HepG2 (cell line): Measurements from ENCODE around the gene API5. TPM values are rescaled to one million over a fixed set of nuclear protein-coding genes. Genes with fewer than 3 reads are reported as not detected.

Source experiments
- EZH2 ChIP-seq: conservative IDR thresholded peaks from 2 replicates; pipeline ENCODE4 v1.6.1; 2012; ENCODE audit warnings: mild to moderate bottlenecking, low read depth, low read length, moderate library complexity
- HHEX ChIP-seq: IDR thresholded peaks from 2 replicates; pipeline ENCODE4 v1.6.1; 2016; ENCODE audit warnings: control low read depth
- KDM6A ChIP-seq: IDR thresholded peaks from 2 replicates; pipeline ENCODE4 v1.6.1; 2016; ENCODE audit warnings: low read depth
- KLF12 ChIP-seq: sonication (generic); formaldehyde crosslinking; IDR thresholded peaks from 2 replicates; pipeline ENCODE4 v1.4.0; 2020; ENCODE audit warnings: missing genetic modification reagents, borderline replicate concordance
- NFIC ChIP-seq: IDR thresholded peaks from 2 replicates; pipeline ENCODE4 v1.6.1; 2012; ENCODE audit warnings: mild to moderate bottlenecking, low read length, inconsistent platforms
- ONECUT2 ChIP-seq: sonication (generic); formaldehyde crosslinking; IDR thresholded peaks from 2 replicates; pipeline ENCODE4 v1.4.0; 2020; ENCODE audit warnings: missing genetic modification reagents
- REXO4 ChIP-seq: sonication (generic); formaldehyde crosslinking; IDR thresholded peaks from 2 replicates; pipeline ENCODE4 v1.8.0; 2022; ENCODE audit warnings: missing genetic modification reagents, mild to moderate bottlenecking, borderline replicate concordance
- SATB2 ChIP-seq: sonication (generic); formaldehyde crosslinking; IDR thresholded peaks from 2 replicates; pipeline ENCODE4 v1.5.0; 2020; ENCODE audit warnings: missing genetic modification reagents
- ZFY ChIP-seq: sonication (generic); formaldehyde crosslinking; IDR thresholded peaks from 2 replicates; pipeline ENCODE4 v1.4.0; 2020; ENCODE audit warnings: missing genetic modification reagents
- ZNF256 ChIP-seq: sonication (generic); formaldehyde crosslinking; conservative IDR thresholded peaks from 2 replicates; pipeline ENCODE4 v1.4.0; 2020; ENCODE audit warnings: missing genetic modification reagents
- ZNF33A ChIP-seq: sonication (generic); formaldehyde crosslinking; IDR thresholded peaks from 2 replicates; pipeline ENCODE4 v1.5.1; 2020; ENCODE audit warnings: missing genetic modification reagents, mild to moderate bottlenecking, moderate library complexity, borderline replicate concordance
- ZNF546 ChIP-seq: sonication (generic); formaldehyde crosslinking; conservative IDR thresholded peaks from 2 replicates; pipeline ENCODE4 v1.8.1; 2023; ENCODE audit warnings: mild to moderate bottlenecking, missing genetic modification reagents
- ZNF670 ChIP-seq: sonication (generic); formaldehyde crosslinking; IDR thresholded peaks from 2 replicates; pipeline ENCODE4 v1.8.0; 2022; ENCODE audit warnings: mild to moderate bottlenecking, missing genetic modification reagents, borderline replicate concordance
- polyA plus RNA-seq, 8 experiments: library from polyadenylated mRNA; depleted of rRNA in 3 of 8; stranded (reverse) in 7 of 8; unstranded in 1 of 8; fragments of >200 nt; fragmentation: Illumina TruSeq in 4 of 8; extraction: Trizol in 4 of 8; gene quantifications; 2 replicates each; pipeline versions ENCODE4 v1.2.1 to v1.2.3, GENCODE V29; 2011 to 2016; ENCODE audit warnings: low read depth in 4 of 8, missing spikeins in 1 of 8, mixed read lengths in 1 of 8; ENCODE audit not compliant: insufficient read depth in 1 of 8
- total RNA-seq, 5 experiments: library from RNA; depleted of rRNA; stranded (reverse); fragments of >200 nt; fragmentation: Illumina TruSeq; extraction: Trizol; gene quantifications; 2 replicates each; pipeline ENCODE4 v1.2.3, GENCODE V29; 2016; ENCODE audit warnings: low read depth in 1 of 5
- TF ChIP-seq, protein P1 (sequence below): sonication (generic); formaldehyde crosslinking; IDR thresholded peaks from 2 replicates; pipeline ENCODE4 v1.5.0; 2020; ENCODE audit warnings: mild to moderate bottlenecking, missing genetic modification reagents
- TF ChIP-seq, protein P2 (sequence below): IDR thresholded peaks from 2 replicates; pipeline ENCODE4 v1.4.0; 2020; ENCODE audit warnings: mild to moderate bottlenecking, missing genetic modification reagents
- TF ChIP-seq, protein P3 (sequence below): sonication (generic); formaldehyde crosslinking; IDR thresholded peaks from 2 replicates; pipeline ENCODE4 v1.8.1; 2022; ENCODE audit warnings: mild to moderate bottlenecking, missing genetic modification reagents
- TF ChIP-seq, protein P4 (sequence below): sonication (generic); formaldehyde crosslinking; IDR thresholded peaks from 2 replicates; pipeline ENCODE4 v1.4.0; 2020; ENCODE audit warnings: missing genetic modification reagents, borderline replicate concordance

The API5 gene
- total and polyA plus RNA-seq, 2 of the 13 experiments (the other 11 are each of a cell fraction or from before 2014, with no cell fraction given), result 21.6 to 59.0 TPM

DNA sequence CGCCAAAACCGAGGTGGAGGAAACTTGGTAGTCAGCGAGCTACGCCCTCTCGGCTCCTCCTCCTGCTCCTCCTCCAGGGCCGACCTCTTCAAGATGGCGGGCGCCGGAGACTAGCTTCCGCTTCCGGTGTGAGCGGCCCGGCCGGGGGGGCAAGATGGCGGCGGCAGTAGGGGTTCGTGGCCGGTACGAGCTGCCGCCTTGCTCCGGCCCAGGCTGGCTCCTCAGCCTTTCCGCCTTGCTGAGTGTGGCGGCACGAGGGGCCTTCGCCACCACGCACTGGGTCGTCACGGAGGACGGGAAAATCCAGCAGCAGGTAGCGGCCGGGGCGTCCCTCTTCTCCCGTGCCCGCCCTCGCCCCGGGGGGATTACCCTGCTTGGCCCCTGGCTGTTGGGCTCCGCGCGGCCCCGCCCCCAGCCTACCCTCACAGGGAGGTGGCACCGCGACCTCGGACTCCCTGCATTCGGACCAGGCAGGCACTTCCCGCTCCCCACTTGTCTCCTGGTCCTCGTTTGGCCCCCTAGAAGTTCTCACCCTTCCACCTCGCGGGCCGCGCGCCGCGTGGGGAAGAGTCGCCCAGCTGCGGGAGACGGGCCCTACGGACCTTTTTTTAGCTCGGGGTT is 47.1 kb downstream of the API5 start, which contains the start of gene TTC17 (continued):
- TF ChIP-seq ONECUT2 (no peak), HHEX (CRISPR knock-in tag) (no peak), EZH2 (no peak), ZNF670 (CRISPR knock-in tag) (peak; percentile 73; the same call in 1 of the 2 replicates), ZFY (peak; percentile 95), KLF12 (CRISPR knock-in tag) (no peak), NFIC (no peak), ZNF546 (CRISPR knock-in tag) (peak; percentile 58; the same call in 1 of the 2 replicates), REXO4 (peak; percentile 72; the same call in 1 of the 2 replicates), ZNF256 (CRISPR knock-in tag) (peak; percentile 87; the same call in 1 of the 2 replicates), KDM6A (CRISPR knock-in tag) (no peak), ZNF33A (CRISPR knock-in tag) (peak; percentile 85; the same call in 1 of the 2 replicates), SATB2 (CRISPR knock-in tag) (no peak)
- TF ChIP-seq, protein P1, sequence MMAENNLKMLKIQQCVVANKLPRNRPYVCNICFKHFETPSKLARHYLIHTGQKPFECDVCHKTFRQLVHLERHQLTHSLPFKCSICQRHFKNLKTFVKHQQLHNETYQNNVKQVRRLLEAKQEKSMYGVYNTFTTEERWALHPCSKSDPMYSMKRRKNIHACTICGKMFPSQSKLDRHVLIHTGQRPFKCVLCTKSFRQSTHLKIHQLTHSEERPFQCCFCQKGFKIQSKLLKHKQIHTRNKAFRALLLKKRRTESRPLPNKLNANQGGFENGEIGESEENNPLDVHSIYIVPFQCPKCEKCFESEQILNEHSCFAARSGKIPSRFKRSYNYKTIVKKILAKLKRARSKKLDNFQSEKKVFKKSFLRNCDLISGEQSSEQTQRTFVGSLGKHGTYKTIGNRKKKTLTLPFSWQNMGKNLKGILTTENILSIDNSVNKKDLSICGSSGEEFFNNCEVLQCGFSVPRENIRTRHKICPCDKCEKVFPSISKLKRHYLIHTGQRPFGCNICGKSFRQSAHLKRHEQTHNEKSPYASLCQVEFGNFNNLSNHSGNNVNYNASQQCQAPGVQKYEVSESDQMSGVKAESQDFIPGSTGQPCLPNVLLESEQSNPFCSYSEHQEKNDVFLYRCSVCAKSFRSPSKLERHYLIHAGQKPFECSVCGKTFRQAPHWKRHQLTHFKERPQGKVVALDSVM (CRISPR knock-in tag), result no peak
- TF ChIP-seq, protein P2, sequence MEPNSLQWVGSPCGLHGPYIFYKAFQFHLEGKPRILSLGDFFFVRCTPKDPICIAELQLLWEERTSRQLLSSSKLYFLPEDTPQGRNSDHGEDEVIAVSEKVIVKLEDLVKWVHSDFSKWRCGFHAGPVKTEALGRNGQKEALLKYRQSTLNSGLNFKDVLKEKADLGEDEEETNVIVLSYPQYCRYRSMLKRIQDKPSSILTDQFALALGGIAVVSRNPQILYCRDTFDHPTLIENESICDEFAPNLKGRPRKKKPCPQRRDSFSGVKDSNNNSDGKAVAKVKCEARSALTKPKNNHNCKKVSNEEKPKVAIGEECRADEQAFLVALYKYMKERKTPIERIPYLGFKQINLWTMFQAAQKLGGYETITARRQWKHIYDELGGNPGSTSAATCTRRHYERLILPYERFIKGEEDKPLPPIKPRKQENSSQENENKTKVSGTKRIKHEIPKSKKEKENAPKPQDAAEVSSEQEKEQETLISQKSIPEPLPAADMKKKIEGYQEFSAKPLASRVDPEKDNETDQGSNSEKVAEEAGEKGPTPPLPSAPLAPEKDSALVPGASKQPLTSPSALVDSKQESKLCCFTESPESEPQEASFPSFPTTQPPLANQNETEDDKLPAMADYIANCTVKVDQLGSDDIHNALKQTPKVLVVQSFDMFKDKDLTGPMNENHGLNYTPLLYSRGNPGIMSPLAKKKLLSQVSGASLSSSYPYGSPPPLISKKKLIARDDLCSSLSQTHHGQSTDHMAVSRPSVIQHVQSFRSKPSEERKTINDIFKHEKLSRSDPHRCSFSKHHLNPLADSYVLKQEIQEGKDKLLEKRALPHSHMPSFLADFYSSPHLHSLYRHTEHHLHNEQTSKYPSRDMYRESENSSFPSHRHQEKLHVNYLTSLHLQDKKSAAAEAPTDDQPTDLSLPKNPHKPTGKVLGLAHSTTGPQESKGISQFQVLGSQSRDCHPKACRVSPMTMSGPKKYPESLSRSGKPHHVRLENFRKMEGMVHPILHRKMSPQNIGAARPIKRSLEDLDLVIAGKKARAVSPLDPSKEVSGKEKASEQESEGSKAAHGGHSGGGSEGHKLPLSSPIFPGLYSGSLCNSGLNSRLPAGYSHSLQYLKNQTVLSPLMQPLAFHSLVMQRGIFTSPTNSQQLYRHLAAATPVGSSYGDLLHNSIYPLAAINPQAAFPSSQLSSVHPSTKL (CRISPR knock-in tag), result peak; percentile 64
- TF ChIP-seq, protein P3, sequence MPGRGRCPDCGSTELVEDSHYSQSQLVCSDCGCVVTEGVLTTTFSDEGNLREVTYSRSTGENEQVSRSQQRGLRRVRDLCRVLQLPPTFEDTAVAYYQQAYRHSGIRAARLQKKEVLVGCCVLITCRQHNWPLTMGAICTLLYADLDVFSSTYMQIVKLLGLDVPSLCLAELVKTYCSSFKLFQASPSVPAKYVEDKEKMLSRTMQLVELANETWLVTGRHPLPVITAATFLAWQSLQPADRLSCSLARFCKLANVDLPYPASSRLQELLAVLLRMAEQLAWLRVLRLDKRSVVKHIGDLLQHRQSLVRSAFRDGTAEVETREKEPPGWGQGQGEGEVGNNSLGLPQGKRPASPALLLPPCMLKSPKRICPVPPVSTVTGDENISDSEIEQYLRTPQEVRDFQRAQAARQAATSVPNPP (CRISPR knock-in tag), result 0 out of 2 replicates have a peak, but pooled peaks have one; percentile 42
- TF ChIP-seq, protein P4, sequence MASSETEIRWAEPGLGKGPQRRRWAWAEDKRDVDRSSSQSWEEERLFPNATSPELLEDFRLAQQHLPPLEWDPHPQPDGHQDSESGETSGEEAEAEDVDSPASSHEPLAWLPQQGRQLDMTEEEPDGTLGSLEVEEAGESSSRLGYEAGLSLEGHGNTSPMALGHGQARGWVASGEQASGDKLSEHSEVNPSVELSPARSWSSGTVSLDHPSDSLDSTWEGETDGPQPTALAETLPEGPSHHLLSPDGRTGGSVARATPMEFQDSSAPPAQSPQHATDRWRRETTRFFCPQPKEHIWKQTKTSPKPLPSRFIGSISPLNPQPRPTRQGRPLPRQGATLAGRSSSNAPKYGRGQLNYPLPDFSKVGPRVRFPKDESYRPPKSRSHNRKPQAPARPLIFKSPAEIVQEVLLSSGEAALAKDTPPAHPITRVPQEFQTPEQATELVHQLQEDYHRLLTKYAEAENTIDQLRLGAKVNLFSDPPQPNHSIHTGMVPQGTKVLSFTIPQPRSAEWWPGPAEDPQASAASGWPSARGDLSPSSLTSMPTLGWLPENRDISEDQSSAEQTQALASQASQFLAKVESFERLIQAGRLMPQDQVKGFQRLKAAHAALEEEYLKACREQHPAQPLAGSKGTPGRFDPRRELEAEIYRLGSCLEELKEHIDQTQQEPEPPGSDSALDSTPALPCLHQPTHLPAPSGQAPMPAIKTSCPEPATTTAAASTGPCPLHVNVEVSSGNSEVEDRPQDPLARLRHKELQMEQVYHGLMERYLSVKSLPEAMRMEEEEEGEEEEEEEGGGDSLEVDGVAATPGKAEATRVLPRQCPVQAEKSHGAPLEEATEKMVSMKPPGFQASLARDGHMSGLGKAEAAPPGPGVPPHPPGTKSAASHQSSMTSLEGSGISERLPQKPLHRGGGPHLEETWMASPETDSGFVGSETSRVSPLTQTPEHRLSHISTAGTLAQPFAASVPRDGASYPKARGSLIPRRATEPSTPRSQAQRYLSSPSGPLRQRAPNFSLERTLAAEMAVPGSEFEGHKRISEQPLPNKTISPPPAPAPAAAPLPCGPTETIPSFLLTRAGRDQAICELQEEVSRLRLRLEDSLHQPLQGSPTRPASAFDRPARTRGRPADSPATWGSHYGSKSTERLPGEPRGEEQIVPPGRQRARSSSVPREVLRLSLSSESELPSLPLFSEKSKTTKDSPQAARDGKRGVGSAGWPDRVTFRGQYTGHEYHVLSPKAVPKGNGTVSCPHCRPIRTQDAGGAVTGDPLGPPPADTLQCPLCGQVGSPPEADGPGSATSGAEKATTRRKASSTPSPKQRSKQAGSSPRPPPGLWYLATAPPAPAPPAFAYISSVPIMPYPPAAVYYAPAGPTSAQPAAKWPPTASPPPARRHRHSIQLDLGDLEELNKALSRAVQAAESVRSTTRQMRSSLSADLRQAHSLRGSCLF (CRISPR knock-in tag), result no peak; the same call in 1 of the 2 replicates
